K562 (cell line): Measurements from ENCODE around the gene CRIP1.

Experiments used
- BRCA1 ChIP-seq, 2 experiments: fragments of 450-650 bp in 1 of 2; sonication (generic) in 1 of 2; formaldehyde crosslinking in 1 of 2; IDR thresholded peaks; 2 replicates each; pipeline versions ENCODE4 v1.5.0 to v1.6.1; 2017 to 2020; ENCODE audit warnings: mild to moderate bottlenecking in 1 of 2, missing genetic modification reagents in 1 of 2
- CEBPG ChIP-seq, 3 experiments: fragments of 200-800 bp in 1 of 3; sonication (Bioruptor generic) in 1 of 3; sonication (generic) in 1 of 3; formaldehyde crosslinking in 1 of 3; IDR thresholded peaks in 2 of 3; conservative IDR thresholded peaks in 1 of 3; 2 replicates each; pipeline versions ENCODE4 v1.6.1 to v1.8.0; 2016 to 2022; ENCODE audit warnings: missing compliant biosample characterization in 2 of 3, missing genetic modification characterization in 2 of 3, mild to moderate bottlenecking in 1 of 3, missing genetic modification reagents in 1 of 3
- KAT7 ChIP-seq: sonication (generic); formaldehyde crosslinking; IDR thresholded peaks from 2 replicates; pipeline ENCODE4 v1.8.0; 2022; ENCODE audit warnings: missing genetic modification reagents, mild to moderate bottlenecking, borderline replicate concordance
- NR2C2 ChIP-seq, 2 experiments: fragments of 200-800 bp in 1 of 2; sonication (Bioruptor generic) in 1 of 2; sonication (generic) in 1 of 2; formaldehyde crosslinking in 1 of 2; IDR thresholded peaks; 2 replicates each; pipeline versions ENCODE4 v1.6.1 to v1.8.0; 2016 to 2022; ENCODE audit warnings: mild to moderate bottlenecking in 1 of 2, missing compliant biosample characterization in 1 of 2, missing genetic modification characterization in 1 of 2, missing genetic modification reagents in 1 of 2
- ZBTB1 ChIP-seq: sonication (generic); formaldehyde crosslinking; IDR thresholded peaks from 2 replicates; pipeline ENCODE4 v1.8.1; 2023; ENCODE audit warnings: missing genetic modification reagents, low read depth, mild to moderate bottlenecking, borderline replicate concordance
- TF ChIP-seq, protein P1 (sequence below), 3 experiments: IDR thresholded peaks in 2 of 3; conservative IDR thresholded peaks in 1 of 3; 2 replicates each; pipeline ENCODE4 v1.5.1; 2011 to 2012; ENCODE audit warnings: low read length in 3 of 3, mild to moderate bottlenecking in 3 of 3, control low read depth in 2 of 3, improper control_type of control experiment in 1 of 3, inconsistent platforms in 1 of 3, low read depth in 1 of 3, mixed read lengths in 1 of 3, moderate library complexity in 1 of 3; ENCODE audit not compliant: insufficient read depth in 2 of 3
- TF ChIP-seq, protein P2 (sequence below): sonication (generic); formaldehyde crosslinking; IDR thresholded peaks from 2 replicates; pipeline ENCODE4 v1.8.0; 2023; ENCODE audit warnings: mild to moderate bottlenecking, missing genetic modification reagents

DNA sequence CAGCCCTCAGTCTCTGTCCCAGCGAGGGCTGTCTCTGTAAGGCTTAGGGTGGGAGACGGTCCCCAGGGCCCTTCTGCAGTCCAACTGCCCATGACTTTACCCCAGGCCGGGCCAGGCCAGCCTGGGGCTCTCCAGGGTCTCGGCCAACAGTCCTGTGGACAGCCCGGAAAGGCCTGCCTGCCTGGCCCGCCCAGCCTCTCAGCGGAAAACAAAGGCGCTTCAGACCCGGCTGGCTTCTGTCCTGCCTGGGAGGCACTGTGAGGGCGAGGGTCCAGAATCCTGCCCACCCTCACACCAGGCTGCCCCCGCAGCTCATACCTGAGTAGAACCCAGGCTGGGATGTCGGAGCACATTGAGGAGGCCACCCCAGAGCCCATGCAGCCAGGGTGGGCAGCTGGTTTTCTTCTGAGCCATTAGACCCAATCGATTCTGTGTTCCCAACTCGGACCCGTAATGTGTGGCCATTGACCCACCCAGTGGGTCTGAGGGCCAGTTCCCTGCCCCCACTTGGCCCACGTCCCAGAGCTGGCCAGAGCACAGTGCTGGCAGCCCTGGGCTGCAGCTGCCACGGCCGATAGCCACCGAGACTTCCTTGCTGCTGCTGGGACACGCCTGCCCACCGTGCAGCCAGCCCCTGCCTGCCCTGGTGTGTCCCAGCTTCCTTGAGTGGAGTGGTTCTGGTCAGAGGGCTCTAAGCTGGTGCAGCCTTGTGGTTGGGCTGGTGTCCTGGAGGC is 10.4 kb upstream of the CRIP1 start:
- TF ChIP-seq KAT7 (CRISPR knock-in tag) (no peak), ZBTB1 (no peak), BRCA1 (IDR thresholded peaks at IDR 0.05) (no peak), BRCA1 (CRISPR knock-in tag; IDR thresholded peaks at IDR 0.05) (no peak), NR2C2 (CRISPR knock-in tag; IDR thresholded peaks at IDR 0.05) (no peak), NR2C2 (tag; IDR thresholded peaks at IDR 0.05) (no peak), CEBPG (CRISPR knock-in tag; IDR thresholded peaks at IDR 0.05) (no peak), CEBPG (tag; conservative IDR thresholded peaks at IDR 0.05 in 1 of 2, IDR thresholded peaks at IDR 0.05 in 1 of 2) (no peak)
- TF ChIP-seq, protein P1, sequence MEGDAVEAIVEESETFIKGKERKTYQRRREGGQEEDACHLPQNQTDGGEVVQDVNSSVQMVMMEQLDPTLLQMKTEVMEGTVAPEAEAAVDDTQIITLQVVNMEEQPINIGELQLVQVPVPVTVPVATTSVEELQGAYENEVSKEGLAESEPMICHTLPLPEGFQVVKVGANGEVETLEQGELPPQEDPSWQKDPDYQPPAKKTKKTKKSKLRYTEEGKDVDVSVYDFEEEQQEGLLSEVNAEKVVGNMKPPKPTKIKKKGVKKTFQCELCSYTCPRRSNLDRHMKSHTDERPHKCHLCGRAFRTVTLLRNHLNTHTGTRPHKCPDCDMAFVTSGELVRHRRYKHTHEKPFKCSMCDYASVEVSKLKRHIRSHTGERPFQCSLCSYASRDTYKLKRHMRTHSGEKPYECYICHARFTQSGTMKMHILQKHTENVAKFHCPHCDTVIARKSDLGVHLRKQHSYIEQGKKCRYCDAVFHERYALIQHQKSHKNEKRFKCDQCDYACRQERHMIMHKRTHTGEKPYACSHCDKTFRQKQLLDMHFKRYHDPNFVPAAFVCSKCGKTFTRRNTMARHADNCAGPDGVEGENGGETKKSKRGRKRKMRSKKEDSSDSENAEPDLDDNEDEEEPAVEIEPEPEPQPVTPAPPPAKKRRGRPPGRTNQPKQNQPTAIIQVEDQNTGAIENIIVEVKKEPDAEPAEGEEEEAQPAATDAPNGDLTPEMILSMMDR (IDR thresholded peaks at IDR 0.05 in 2 of 3, conservative IDR thresholded peaks at IDR 0.05 in 1 of 3; ENCODE audit: insufficient read depth in 2 of 3, low read depth in 1 of 3, low read length in 3 of 3) = no peak
- TF ChIP-seq, protein P2, sequence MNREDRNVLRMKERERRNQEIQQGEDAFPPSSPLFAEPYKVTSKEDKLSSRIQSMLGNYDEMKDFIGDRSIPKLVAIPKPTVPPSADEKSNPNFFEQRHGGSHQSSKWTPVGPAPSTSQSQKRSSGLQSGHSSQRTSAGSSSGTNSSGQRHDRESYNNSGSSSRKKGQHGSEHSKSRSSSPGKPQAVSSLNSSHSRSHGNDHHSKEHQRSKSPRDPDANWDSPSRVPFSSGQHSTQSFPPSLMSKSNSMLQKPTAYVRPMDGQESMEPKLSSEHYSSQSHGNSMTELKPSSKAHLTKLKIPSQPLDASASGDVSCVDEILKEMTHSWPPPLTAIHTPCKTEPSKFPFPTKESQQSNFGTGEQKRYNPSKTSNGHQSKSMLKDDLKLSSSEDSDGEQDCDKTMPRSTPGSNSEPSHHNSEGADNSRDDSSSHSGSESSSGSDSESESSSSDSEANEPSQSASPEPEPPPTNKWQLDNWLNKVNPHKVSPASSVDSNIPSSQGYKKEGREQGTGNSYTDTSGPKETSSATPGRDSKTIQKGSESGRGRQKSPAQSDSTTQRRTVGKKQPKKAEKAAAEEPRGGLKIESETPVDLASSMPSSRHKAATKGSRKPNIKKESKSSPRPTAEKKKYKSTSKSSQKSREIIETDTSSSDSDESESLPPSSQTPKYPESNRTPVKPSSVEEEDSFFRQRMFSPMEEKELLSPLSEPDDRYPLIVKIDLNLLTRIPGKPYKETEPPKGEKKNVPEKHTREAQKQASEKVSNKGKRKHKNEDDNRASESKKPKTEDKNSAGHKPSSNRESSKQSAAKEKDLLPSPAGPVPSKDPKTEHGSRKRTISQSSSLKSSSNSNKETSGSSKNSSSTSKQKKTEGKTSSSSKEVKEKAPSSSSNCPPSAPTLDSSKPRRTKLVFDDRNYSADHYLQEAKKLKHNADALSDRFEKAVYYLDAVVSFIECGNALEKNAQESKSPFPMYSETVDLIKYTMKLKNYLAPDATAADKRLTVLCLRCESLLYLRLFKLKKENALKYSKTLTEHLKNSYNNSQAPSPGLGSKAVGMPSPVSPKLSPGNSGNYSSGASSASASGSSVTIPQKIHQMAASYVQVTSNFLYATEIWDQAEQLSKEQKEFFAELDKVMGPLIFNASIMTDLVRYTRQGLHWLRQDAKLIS = no peak
